ENCODE results near the gene OTULIN.

The OTULIN gene

DNA sequence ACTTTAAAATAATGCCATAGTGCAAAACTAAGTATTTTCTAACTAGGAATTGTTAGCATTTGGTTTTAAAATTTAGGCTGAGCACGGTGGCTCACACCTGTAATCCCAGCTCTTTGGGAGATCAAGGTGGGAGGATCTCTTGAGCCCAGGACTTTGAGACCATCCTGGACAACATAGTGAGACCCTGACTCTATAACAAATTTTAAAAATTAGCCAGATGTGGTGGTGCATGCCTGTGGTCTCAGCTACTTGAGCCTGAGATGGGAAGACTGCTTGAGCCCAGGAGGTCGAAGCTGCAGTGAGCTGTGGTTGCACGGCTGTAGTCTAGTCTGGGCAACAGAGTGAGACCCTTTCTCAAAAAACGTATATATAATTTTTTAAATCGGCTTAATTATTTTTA lies 4.9 kb downstream of the OTULIN start:
- DNase-seq = no peak

DNA sequence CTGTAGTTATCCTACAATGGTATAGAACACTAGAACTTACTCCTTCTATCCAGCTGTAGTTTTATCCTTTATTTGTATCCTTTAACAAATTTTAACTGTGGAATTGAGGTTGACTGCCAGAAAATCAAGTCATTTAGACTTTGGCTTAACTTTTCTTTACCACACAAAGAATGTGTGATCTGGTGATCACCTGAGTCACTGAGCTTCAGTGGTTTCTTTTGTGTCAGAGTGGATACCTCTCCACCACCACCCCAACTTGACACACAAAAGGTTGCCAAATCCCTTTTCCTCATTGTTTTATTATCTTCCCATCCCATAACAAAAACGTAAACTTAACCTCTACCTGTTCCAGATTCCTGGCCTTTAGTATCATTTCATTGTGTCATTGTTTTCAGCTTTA lies 5.5 kb downstream of the OTULIN start:
- DNase-seq = no peak

DNA sequence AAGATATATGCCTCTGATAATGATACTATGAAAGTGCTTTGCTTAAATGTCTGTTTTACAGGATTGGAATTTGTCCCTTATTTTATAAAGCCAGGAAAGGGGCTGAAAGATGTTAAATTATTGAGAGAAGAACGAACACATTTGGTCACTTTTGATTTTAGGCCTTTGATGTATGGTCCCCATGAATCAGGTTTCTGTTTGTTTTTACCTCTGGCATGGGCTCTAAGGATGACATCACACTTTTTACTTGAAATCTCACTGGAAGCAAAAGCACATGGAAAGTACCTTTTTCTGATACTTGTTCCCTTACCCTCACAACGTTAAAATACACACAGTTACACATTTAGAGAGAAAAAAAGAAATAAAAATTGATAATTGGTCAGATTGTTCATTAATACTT lies 6.9 kb downstream of the OTULIN start:
- no peak for DNase-seq

DNA sequence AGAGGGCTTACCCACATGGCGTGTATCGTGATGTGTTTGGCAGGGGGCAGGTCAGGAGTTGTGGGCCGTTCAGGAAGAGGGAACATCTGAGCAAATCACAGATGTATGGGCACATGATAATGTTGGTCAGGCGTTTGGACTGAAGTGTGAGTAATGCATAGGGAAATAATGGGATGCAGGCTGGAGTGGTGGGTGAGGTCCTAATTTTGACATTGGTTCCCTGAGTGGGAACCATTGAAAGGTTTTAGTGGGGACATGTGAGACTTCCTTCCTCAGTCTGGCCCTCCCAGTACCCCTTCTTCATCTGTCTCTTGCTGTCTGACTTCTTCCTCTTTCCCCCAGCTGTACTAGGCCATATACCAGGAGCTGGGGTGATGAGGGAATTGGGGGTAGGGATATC lies 7.6 kb downstream of the OTULIN start:
- DNase-seq = no peak

DNA sequence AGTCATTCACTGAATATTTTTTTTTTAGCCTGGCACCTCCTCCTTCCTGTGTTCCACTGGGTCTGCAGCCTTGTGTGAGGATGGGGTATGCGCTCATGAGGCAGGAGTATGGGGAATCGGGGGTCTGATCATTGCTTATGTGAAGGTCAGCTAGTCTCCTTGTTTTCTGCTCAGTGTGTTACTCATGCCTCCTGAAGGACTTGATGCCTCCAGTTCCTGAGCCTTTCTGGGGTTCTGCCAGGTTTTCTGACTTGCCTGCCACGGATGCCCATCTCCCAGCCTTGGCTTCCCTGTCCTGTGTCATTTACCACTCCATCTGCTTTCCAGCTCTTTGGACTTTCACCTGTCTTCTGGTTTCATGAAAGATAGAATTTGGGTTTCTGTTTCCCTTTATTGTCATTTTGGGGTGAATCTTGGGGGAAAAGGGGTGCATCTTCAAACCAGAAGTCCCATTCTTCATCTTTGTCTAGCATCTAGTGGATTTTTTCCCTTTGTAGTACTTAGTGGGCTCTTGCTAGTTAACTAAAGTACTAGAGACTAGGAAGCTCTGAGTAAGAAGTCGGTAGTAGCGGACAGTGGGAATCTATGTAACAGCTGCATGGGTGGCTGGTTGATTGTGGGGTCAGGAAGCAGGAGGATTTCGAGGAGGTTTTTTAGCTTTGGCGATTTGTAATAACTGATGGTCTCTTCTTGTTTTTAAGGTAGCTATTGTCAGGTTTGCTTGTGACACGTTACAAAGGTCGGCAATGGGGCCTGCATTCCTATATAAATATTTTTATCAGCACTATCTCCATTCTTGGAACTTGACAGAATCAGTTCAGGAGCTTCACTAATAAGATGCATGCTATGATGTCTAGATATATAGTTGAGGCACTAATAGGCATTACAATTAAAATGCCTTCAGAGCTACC lies 8.2 kb downstream of the OTULIN start:
- DNase-seq = no peak

DNA sequence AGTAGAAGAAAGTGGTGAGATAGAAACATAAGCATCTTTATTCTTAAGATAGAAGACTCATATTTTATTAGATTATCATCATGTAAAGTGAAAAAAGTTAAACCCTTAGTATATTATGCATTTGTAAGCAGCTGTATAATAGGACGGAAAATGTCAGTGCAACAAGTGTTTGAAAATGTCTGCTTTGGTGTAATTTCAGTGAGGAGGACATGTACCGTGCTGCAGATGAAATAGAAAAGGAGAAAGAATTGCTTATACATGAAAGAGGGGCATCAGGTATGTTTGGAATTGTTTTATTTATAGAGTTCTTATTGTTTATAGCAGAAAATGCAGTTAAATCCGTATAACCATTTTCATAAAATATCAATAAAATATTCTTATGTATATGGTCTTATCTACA lies 8.9 kb downstream of the OTULIN start:
- DNase-seq = no peak

DNA sequence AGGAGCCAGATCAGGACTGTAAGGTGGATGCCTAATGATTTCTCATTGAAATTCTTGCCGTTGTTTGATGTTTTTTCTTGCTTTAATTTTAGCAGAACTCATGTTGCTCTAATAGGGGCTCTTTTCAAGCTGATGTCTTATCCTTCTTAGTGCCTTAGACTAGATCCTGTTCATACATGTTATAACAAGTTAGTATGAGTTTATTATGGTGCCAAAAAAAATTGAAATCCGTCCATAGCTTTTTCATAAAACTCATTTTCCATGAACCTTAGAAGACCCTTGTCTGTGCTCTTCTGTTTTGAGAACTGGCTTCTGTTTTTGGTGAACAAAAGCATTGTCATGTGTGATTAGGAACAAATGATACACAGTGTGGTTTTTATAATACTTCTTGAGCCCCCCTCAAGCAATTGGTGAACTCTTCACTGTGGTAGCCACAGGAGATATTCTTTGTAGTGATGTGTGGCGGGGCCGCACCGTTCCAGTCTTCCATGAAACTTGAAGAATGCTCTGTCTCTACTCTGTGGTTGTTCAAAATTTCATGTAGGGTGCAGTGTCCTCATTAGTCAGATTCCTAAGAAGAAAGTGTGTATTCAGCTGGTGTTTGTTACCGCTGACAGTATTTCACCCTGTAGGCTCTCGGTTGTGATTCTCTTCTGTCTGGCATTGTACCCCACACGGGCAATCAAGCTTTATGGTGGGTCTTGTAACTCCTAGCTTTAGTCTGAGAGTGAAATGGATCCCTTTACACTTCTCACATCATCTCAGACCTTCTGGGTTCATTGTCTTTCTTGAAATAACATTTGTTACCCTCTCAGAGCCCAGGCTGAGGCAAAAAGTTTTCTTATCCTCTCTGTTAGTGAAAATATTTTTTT lies 10.7 kb downstream of the OTULIN start:
- DNase-seq = no peak

DNA sequence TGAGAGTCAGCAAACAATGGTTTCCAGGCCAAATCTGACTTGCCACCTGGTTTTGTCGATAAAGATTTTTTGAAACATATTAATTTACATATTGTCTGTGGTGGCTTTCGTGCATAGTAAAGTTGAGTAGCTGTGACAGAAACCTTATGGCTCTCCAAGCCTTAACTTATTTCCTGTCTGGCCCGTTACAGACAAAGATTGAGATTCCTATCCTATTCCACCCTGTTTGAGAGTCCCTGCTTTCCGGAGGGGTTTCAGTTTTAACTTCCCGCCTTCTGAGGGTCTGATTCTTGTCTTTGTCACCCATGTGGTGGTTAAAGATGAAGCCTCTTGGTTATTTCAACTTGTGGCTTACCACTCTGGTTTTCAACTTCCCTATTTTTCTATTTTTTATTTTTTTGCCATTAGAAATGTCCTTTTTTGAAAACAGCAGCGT lies 11.4 kb downstream of the OTULIN start:
- peak; percentile 55 for DNase-seq

DNA sequence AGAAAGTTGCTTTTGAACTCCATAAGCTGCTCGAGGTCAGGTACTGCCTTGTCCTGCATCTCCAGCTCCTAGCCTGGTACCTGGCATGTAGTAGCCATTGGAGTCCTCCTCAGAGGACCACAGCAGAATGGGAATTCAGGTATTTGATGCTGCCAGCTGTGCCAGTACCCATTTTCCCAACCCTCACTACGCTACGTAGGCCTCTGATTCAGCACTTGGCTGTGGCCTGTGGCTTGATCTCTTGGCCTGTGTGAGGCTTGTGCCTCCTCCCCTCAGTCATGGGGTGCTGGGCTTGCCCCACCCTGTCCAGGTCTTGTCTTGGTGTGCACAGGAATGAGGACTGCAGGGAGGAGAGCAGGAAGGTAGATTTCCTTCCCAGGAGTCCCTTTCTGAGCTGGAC lies 11.8 kb downstream of the OTULIN start:
- peak; percentile 80 for DNase-seq

DNA sequence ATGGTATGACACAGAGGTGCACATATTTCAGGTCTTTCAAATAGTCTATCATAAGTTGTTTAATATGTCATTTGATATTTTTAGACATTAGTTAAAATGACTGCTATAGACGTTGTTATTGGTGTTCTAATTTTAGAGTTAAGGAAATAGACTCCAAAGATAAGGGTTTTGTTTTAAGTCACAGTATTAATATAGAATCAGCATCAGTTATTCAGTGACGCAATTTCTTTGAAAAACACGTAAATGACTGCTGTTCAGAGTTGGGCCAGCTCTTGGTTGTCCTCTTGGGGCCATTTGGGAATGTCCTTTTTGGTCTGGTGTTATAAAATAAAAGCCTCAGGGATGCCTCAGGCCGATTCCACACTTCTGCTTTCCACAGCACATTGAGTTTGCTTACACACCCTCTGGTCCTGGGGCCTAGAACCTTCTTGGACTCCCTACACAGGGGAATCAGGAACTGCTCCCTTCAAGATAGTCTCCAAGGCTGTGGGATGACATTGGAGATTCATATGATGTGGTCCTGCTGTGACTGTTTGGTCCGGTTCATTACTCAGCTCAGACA lies 14.3 kb downstream of the OTULIN start:
- DNase-seq = no peak

DNA sequence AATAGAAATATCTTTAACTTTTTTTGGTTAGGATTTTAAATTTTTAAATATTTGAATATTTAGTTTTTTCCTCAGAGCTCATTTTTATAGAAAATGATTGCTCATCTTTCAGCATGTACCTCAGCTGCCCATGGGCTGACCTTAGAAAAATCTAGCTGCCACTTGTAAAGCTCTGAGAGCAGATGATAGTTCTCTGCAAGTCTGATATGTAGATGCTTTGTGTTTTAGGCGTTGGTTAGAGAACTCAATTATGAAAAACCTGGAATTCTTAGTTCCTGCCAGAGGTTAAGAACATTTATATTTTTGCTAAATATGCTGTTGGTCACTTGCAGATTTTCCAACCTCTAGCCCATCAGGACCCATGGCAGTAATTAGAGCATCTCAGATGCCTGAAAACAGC lies 15.1 kb downstream of the OTULIN start:
- DNase-seq = no peak

DNA sequence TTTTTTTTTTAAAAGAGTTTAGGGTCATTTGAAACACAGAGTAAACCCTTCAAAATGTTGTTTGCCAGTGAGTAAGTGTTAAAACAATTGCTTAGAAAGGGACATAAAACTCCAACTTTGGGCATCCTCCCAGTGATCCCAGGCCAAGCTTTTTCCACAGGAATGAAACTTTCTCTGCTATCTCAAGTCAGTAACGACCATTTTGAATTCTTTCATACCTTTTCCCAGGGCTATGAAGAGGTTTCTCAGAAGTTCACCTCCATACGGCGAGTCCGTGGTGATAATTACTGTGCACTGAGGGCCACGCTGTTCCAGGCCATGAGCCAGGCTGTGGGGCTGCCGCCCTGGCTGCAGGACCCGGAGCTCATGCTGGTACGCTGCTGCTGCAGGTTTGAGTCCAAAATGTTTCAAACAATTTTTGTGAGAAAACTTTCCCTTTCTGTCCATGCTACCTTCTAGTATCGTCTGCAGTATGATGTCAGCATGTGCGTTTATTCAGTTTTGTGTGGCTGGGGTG lies 16.8 kb downstream of the OTULIN start:
- DNase-seq = no peak

DNA sequence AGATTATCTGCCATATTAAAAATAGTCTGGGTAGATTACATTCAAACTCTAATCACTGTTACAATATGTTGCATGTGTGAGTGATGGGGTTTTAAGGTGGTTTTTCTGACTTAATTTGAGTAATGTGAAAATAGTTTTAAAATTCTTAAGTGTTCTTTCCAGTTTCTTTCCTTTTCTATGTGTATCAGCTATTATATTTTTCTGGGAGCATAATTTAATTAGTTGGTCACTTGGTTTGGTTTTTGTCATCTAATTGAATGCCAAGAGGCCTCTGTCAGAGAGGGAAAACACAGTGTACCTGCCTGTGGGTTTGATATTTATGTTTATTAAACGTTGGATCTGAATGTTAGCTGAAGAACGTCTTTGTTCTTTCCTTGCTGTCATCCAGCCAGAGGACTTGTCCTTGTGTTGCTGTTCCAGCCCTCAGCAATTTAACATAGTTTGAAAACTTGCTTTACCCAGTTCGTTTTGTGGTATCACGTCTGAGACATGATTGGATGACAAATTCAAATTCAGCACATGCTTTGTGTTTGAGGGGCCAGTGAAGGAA lies 19.5 kb downstream of the OTULIN start:
- DNase-seq = no peak

DNA sequence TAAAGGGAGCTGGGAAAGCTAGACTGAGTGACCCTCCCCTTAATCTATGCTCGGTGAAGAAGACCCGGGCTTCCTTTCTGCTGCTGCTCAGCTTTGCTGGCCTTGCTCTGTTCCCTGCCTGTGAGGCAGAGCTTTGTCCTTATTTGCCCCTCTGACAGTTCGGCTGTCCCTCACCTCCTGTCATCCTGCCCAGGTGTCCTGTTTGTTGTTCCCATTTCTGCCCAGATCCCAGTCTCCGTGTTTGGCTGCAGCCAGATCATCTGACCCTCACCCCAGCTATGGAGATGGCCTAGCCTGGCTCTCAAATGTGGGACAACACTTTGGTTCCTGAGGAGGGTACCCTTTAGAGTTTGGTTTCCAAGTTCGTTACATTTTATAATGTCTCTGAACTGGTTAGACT lies 20.2 kb downstream of the OTULIN start:
- no peak for DNase-seq

DNA sequence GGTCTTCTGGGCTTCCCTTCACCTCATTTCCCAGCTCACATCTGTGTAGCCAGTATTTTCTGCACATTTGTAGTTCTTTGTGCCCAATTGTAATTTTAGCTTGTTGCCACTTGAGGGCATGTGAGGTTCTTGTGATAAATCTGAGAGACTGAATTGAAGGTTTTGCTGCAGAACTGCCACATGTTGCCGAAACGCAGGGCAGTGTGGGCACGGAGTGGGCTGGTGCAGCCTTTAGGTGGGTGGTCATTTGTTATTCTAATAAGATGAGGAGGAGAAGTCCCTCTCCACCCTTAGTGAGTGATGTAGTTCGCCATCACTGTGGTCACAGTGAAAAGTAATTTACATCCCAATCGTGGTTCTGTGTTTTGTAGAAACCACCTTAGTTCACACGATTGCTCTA lies 21.2 kb downstream of the OTULIN start:
- peak; percentile 70 for DNase-seq

DNA sequence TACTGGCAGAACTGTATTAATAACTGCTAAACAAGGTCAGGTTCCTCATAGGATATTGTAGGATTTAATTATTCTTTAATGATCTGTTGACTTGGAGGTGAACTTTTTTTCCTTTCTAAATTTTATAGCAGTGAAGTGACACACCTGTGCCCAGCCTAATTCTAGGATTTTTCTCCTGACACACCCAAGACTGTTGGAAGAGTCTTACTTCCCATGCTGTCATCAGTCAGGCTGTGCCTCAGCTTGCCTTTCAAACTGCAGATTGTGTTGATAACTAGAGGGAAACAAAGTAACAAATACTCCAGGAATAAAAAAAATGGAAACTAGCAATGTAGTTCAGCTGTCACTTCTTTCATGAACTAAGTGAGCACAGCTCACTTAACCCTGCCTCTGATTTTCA lies 22.0 kb downstream of the OTULIN start:
- DNase-seq = no peak

DNA sequence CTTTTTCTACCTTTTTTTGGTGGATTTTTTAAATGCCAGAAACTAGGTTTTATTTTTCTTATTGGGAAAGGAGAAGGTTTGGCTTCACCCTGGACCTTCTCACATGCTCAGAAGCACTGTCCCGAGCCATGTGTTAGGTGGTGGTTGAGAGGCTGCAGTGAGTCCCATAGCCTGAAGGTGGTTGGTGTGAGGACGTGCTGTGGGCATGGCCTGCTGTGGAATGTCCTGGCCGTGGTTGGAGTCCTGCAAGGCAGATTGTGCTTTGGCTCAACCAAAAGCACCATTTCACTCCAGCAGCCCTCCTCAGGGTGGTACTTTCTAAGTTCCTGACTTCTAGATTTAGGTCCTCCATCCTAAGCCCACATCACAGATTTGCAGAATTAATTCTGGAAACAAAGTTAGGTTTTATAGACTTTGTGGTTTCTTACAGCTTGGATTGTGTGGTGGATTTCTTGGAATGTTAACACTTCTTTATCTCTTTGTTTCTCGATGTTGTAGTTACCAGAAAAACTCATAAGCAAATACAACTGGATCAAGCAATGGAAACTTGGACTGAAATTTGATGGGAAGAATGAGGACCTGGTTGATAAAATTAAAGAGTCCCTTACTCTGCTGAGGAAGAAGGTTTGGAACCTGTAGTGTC lies 22.6 kb downstream of the OTULIN start:
- DNase-seq = no peak

DNA sequence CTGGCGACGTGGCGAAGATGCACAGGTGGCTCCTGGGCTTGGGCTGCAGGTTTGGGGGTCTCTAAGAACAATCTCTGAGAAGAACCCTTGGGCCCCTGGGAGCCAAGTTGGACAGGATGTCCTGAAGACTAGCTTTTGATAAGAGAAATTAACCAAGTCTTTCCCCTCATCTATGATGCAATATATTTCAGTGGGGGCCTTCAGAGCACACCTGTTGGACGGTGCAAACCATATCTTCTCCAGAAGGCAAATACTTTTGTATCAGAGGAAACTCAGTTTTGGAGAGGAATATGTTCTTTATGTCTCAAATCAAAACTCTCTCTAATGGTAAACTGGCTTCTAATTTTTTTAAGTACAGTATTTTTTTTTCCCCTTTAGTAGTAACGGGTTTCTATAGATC lies 28.6 kb downstream of the OTULIN start:
- DNase-seq = no peak

DNA sequence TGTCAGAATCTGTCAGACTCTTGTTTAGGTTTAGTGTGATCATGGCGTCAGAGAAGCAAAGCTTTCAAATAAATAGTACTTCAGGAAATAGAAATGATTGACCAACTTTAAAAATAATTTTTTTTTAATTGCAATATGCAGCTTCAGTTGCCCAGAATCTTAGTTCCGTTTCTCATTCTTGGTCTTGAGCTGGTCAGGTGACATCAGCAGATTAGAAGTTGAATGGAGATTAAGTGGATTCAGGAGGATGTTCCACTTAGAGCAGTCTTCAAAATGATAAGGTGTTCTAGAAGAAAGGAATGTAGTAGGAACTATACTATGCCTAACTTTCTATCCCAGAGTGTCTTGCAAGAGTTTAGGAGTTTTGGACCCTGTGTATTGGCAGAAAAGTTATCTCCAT lies 30.6 kb downstream of the OTULIN start:
- DNase-seq = no peak

DNA sequence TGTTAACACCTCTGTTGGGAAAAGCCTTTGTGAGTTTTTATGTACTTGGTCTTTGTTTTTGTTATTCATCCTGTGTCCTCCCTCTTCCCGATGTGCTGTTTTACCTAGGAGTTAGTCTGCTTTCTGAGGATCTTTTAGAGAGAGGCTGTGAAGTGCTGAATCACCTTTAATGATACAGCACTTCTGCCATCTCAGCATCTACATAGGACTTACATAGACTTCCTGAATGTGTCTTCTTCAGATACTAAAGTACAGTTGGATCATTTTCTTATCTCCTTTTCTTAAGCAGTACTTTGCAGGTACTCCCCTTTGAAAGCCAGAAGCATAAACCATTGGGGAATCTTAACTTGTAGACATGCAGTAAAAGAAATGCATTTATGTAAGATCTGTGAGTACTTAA lies 31.5 kb downstream of the OTULIN start:
- peak; percentile 65 for DNase-seq

DNA sequence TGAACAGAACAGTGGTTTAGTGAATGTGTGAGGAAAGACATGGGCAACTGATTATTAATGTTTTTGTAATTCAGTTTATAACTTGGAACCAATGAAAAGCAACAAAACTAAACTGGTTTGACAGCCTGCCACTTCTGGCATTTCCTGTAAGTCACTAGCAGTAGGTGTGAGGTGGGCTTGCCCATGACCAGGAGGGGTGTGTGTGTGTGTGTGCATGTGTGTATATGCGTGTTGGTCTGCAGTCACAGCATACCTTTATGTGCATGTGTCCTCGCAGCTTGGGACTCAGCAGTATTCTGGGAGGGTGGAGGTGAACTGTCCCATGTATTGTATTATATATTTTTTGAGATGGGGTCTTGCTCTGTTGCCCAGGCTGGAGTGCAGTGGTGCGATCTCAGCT lies 32.3 kb downstream of the OTULIN start:
- no peak for DNase-seq

DNA sequence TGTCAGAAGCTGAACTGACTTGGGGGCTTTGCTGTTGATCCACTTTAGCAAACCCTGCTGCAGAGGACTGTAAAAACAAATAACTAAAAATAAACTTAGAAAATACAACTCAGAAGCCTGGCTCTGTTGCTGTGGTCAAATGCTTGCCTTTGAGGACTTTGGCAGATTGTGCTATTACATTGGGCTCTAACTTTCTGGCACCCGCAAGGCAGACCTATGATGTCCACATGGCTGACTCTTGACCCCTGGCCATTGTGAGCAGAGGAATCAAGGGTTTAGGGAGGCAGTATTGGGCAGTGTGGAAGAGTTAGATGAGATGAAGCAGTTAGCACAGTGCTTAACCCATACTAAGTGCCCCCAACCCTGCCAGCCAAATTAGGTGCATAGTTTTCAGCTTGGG lies 34.0 kb downstream of the OTULIN start:
- DNase-seq = no peak

DNA sequence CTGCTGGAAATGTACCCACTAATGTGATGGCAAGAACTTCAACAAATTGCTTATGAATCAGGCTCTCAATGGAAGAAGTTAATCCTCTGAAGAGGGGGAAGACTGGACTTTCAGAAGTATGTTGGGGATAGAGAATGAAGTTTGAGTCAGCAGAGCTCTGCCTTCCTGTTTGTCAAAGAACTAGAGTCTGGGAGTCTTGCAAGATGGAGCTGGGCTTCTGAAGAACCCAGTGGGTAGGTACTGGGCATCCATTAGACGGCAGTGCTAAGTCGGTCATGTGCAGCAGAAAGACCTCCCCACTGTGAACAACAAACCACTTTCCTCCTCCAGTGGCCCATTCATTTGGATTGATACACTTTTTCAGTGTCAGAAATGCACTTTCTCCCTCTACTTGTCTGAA lies 34.6 kb downstream of the OTULIN start:
- no peak for DNase-seq

Data from hematopoietic multipotent progenitor cell treated with erythropoietin and hydrocortisone succinate and interleukin-3 and kit ligand, for 8 days (in vitro differentiated cells).